ENCODE measurements around the gene VAC14.

VAC14 gene

GRCh38 chr16:70764632-70765031 is 36.3 kb downstream of the VAC14 start:
- DNase-seq (ENCODE audit: low read depth in 1 of 2, low spot score in 1 of 2) = no peak

- DNase-seq (ENCODE audit: low read depth in 1 of 2, low spot score in 1 of 2) = no peak
These were observed 40.7 kb downstream of the VAC14 start for GRCh38 chr16:70760221-70760620.

GRCh38 chr16:70759666-70760065 is 41.3 kb downstream of the VAC14 start:
- no peak for DNase-seq (ENCODE audit: low read depth in 1 of 2, low spot score in 1 of 2)

GRCh38 chr16:70758786-70759185 is 42.2 kb downstream of the VAC14 start:
- no peak for DNase-seq (ENCODE audit: low read depth in 1 of 2, low spot score in 1 of 2)

- DNase-seq (ENCODE audit: low read depth in 1 of 2, low spot score in 1 of 2) = no peak
These were observed 43.8 kb downstream of the VAC14 start for GRCh38 chr16:70757183-70757582.

GRCh38 chr16:70756071-70756470 is 44.9 kb downstream of the VAC14 start:
- DNase-seq (ENCODE audit: low read depth in 1 of 2, low spot score in 1 of 2) = no peak

GRCh38 chr16:70754851-70755600 is 45.9 kb downstream of the VAC14 start:
- DNase-seq (ENCODE audit: low read depth in 1 of 2, low spot score in 1 of 2) = no peak

GRCh38 chr16:70754371-70754770 is 46.6 kb downstream of the VAC14 start:
- no peak for DNase-seq (ENCODE audit: low read depth in 1 of 2, low spot score in 1 of 2)

- no peak for DNase-seq (ENCODE audit: low read depth in 1 of 2, low spot score in 1 of 2)
These were observed 47.1 kb downstream of the VAC14 start for GRCh38 chr16:70753694-70754325.

- DNase-seq (ENCODE audit: low read depth in 1 of 2, low spot score in 1 of 2) = no peak
These were observed 47.7 kb downstream of the VAC14 start for GRCh38 chr16:70753228-70753627.

- no peak for DNase-seq (ENCODE audit: low read depth in 1 of 2, low spot score in 1 of 2)
These were observed 48.5 kb downstream of the VAC14 start for GRCh38 chr16:70752426-70752825.

GRCh38 chr16:70751593-70751992 is 49.4 kb downstream of the VAC14 start:
- no peak for DNase-seq (ENCODE audit: low read depth in 1 of 2, low spot score in 1 of 2)

- DNase-seq (ENCODE audit: low read depth in 1 of 2, low spot score in 1 of 2) = no peak
These were observed 50.0 kb downstream of the VAC14 start for GRCh38 chr16:70750893-70751467.

- DNase-seq (ENCODE audit: low read depth in 1 of 2, low spot score in 1 of 2) = no peak
These were observed 51.0 kb downstream of the VAC14 start for GRCh38 chr16:70749681-70750601.

- DNase-seq (ENCODE audit: low read depth in 1 of 2, low spot score in 1 of 2) = no peak
These were observed 51.8 kb downstream of the VAC14 start for GRCh38 chr16:70749006-70749678.

- DNase-seq (ENCODE audit: low read depth in 1 of 2, low spot score in 1 of 2) = no peak
These were observed 53.0 kb downstream of the VAC14 start for GRCh38 chr16:70747703-70748631.

GRCh38 chr16:70746708-70747424 is 54.1 kb downstream of the VAC14 start:
- no peak for DNase-seq (ENCODE audit: low read depth in 1 of 2, low spot score in 1 of 2)

- no peak for DNase-seq (ENCODE audit: low read depth in 1 of 2, low spot score in 1 of 2)
These were observed 54.8 kb downstream of the VAC14 start for GRCh38 chr16:70746040-70746707.

Measured in stimulated activated CD4-positive, alpha-beta T cell treated with anti-CD3 and anti-CD28 coated beads, Interleukin-15, amount 100 ng/mL, for 1 hour (primary cell).